Thyroid gland (tissue), 4 donors: ENCODE measurements around the gene KRT36.

Experiments
- POLR2A ChIP-seq, 2 donors: fragments of 450-650 bp; IDR thresholded peaks; one replicate each; pipeline ENCODE4 v1.6.1; 2017; ENCODE audit warnings: antibody characterized with exemption in 2 of 2, mild to moderate bottlenecking in 2 of 2, moderate library complexity in 1 of 2
- TF ChIP-seq, protein P1 (sequence below), 6 experiments: fragments of 200-600 bp in 3 of 6; fragments of 450-650 bp in 3 of 6; sonication (generic) in 3 of 6; IDR thresholded peaks; one replicate each; pipeline ENCODE4 v1.5.1; 2016 to 2019; ENCODE audit warnings: antibody characterized with exemption in 6 of 6, mild to moderate bottlenecking in 2 of 6, inconsistent platforms in 1 of 6, moderate library complexity in 1 of 6

DNA sequence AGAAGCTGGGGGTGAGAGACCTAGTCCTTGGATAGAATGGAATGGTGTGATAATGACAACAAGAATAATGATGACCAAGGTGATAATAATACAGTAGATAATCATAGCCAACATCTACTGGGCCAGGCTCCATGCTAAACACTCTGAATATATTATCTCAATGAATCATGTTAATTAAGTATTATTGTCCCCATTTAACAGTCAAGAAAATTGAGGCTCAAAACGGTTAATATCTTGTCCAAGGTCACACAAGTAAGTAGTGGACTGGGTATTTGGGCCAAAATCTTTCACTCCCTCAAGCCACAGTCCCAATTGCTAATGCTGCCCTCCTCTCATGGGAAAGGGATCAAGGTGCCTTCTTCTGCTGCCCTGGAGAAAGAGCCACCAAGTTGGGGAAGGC lies 42.3 kb upstream of the KRT36 start:
- no peak for TF ChIP-seq POLR2A (IDR thresholded peaks at IDR 0.05)
- TF ChIP-seq, protein P1, sequence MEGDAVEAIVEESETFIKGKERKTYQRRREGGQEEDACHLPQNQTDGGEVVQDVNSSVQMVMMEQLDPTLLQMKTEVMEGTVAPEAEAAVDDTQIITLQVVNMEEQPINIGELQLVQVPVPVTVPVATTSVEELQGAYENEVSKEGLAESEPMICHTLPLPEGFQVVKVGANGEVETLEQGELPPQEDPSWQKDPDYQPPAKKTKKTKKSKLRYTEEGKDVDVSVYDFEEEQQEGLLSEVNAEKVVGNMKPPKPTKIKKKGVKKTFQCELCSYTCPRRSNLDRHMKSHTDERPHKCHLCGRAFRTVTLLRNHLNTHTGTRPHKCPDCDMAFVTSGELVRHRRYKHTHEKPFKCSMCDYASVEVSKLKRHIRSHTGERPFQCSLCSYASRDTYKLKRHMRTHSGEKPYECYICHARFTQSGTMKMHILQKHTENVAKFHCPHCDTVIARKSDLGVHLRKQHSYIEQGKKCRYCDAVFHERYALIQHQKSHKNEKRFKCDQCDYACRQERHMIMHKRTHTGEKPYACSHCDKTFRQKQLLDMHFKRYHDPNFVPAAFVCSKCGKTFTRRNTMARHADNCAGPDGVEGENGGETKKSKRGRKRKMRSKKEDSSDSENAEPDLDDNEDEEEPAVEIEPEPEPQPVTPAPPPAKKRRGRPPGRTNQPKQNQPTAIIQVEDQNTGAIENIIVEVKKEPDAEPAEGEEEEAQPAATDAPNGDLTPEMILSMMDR (IDR thresholded peaks at IDR 0.05) = no peak
